ENCODE measurements around the gene MGAT4B. TPM values are rescaled to one million over a fixed set of nuclear protein-coding genes. Genes with fewer than 3 reads are reported as not detected.
"Not testable (repeated sequence)": the region's sequence is repeated elsewhere in the genome, so short reads cannot be mapped to it uniquely, and the experiment has no call there.

MGAT4B gene
- total RNA-seq, 2 donors from 2014 or later: 82.7 to 142 TPM

DNA sequence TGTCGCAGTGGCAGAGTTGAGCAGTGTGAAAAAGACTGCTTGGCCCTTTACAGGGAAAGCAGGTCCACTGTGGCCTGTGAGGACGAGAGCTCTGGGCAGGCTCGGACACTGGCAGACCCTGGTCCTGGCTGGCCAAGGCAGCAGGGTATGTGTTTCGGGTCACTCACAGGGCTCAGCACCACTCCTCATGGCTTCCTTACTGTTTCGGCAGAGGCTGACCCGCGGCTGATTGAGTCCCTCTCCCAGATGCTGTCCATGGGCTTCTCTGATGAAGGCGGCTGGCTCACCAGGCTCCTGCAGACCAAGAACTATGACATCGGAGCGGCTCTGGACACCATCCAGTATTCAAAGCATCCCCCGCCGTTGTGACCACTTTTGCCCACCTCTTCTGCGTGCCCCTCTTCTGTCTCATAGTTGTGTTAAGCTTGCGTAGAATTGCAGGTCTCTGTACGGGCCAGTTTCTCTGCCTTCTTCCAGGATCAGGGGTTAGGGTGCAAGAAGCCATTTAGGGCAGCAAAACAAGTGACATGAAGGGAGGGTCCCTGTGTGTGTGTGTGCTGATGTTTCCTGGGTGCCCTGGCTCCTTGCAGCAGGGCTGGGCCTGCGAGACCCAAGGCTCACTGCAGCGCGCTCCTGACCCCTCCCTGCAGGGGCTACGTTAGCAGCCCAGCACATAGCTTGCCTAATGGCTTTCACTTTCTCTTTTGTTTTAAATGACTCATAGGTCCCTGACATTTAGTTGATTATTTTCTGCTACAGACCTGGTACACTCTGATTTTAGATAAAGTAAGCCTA, 29.8 kb upstream of the MGAT4B start:
- Histone ChIP-seq H3K27ac (no peak overlapping the region), H3K36me3 (peaks cover 21 to 37% of the 10 kb centered on the region in 2 donors), H3K4me3 (no peak overlapping the region), H3K9me3 (no peaks in the 10 kb centered on the region), H3K27me3 (replicated peaks; ENCODE audit: insufficient read depth) (no peaks in the 10 kb centered on the region), H3K4me1 (replicated peaks) (no peaks in the 10 kb centered on the region)
- DNase-seq (ENCODE audit: low spot score): no peak
- intact Hi-C loops (cut with DNase I): no loop called here
- WGBS: 84% methylated on average over 19 of the region's 19 CpGs
- TF ChIP-seq POLR2AphosphoS5 (IDR thresholded peaks at IDR 0.05) (no peak), POLR2A (IDR thresholded peaks at IDR 0.05) (no peak)
- TF ChIP-seq, protein P1, sequence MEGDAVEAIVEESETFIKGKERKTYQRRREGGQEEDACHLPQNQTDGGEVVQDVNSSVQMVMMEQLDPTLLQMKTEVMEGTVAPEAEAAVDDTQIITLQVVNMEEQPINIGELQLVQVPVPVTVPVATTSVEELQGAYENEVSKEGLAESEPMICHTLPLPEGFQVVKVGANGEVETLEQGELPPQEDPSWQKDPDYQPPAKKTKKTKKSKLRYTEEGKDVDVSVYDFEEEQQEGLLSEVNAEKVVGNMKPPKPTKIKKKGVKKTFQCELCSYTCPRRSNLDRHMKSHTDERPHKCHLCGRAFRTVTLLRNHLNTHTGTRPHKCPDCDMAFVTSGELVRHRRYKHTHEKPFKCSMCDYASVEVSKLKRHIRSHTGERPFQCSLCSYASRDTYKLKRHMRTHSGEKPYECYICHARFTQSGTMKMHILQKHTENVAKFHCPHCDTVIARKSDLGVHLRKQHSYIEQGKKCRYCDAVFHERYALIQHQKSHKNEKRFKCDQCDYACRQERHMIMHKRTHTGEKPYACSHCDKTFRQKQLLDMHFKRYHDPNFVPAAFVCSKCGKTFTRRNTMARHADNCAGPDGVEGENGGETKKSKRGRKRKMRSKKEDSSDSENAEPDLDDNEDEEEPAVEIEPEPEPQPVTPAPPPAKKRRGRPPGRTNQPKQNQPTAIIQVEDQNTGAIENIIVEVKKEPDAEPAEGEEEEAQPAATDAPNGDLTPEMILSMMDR (IDR thresholded peaks at IDR 0.05): no peak

DNA sequence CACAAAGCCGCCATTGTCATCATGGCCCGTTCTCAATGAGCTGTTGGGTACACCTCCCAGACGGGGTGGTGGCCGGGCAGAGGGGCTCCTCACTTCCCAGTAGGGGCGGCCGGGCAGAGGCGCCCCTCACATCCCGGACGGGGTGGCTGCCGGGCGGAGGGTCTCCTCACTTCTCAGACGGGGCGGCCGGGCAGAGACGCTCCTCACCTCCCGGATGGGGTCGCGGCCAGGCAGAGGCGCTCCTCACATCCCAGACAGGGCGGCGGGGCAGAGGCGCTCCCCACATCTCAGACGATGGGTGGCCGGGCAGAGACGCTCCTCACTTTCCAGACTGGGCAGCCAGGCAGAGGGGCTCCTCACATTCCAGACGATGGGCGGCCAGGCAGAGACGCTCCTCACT, 28.2 kb upstream of the MGAT4B start:
- 96% methylated on average over 24 of the region's 28 CpGs for WGBS

DNA sequence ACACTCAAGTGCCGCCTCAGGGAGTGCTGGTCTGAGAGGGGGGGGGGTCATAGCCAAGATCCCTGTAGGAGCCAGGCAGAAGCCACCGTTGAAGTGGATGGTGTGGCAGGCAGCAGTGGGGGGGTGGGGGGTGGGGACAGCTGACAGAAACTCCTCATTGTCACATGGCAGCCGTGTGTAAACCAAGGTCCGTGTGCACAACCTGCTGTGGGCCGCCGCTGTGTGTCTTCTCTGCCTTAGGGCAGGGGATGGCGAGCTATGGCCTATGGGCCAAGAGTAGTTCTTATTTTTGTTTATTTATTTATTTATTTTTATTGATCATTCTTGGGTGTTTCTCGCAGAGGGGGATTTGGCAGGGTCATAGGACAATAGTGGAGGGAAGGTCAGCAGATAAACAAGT, 27.5 kb upstream of the MGAT4B start:
- Histone ChIP-seq H3K36me3 (peaks cover 18 to 44% of the 10 kb centered on the region in 2 donors), H3K27me3 (replicated peaks; ENCODE audit: insufficient read depth) (no peaks in the 10 kb centered on the region), H3K27ac (no peak overlapping the region), H3K9me3 (no peaks in the 10 kb centered on the region), H3K4me1 (replicated peaks) (no peaks in the 10 kb centered on the region), H3K4me3 (no peak overlapping the region)
- no peak for DNase-seq (ENCODE audit: low spot score)
- no peak for TF ChIP-seq POLR2AphosphoS5 (IDR thresholded peaks at IDR 0.05)
- TF ChIP-seq POLR2A (IDR thresholded peaks at IDR 0.05): no peak
- TF ChIP-seq, protein P1 (IDR thresholded peaks at IDR 0.05): no peak
- 80% methylated on average over 8 of the region's 8 CpGs for WGBS
- intact Hi-C loops (cut with DNase I): no loop called here

More for the DNA sequence above, 28.2 kb upstream of the MGAT4B start:
- H3K9me3 ChIP-seq; DNase-seq (ENCODE audit: low spot score); H3K4me3 ChIP-seq; intact Hi-C loops (cut with DNase I); H3K4me1 ChIP-seq (replicated peaks); H3K27ac ChIP-seq; H3K27me3 ChIP-seq (replicated peaks; ENCODE audit: insufficient read depth): not testable (repeated sequence)
- H3K36me3 ChIP-seq: peaks cover 18 to 44% of the 10 kb centered on the region in 2 donors

DNA sequence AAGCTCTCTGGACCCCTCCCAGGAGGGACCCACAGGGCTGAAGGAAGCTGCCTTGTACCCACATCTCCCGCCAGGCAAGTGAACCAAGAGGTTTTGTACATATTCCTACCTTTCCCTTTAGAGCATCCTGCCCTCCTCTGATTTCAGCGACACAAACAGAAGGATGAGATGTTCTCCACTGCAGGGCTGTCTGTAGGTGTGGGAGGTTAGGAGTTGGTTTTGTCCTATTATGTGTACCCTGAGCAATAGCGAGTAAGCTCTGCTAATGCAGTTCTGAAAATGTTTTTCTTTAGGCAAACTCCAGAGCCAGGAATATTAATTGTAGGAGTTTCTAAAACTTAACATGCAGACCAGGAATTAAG, 27.0 kb upstream of the MGAT4B start:
- Histone ChIP-seq H3K36me3 (peaks cover 18 to 44% of the 10 kb centered on the region in 2 donors), H3K4me3 (no peak overlapping the region), H3K27me3 (replicated peaks; ENCODE audit: insufficient read depth) (no peaks in the 10 kb centered on the region), H3K27ac (no peak overlapping the region), H3K9me3 (no peaks in the 10 kb centered on the region), H3K4me1 (replicated peaks) (no peaks in the 10 kb centered on the region)
- WGBS: 92% methylated on average over 3 of the region's 3 CpGs
- intact Hi-C loops (cut with DNase I): no loop called here
- DNase-seq (ENCODE audit: low spot score): no peak
- TF ChIP-seq POLR2A (IDR thresholded peaks at IDR 0.05) (no peak), POLR2AphosphoS5 (IDR thresholded peaks at IDR 0.05) (no peak)
- TF ChIP-seq, protein P1 (IDR thresholded peaks at IDR 0.05): no peak

DNA sequence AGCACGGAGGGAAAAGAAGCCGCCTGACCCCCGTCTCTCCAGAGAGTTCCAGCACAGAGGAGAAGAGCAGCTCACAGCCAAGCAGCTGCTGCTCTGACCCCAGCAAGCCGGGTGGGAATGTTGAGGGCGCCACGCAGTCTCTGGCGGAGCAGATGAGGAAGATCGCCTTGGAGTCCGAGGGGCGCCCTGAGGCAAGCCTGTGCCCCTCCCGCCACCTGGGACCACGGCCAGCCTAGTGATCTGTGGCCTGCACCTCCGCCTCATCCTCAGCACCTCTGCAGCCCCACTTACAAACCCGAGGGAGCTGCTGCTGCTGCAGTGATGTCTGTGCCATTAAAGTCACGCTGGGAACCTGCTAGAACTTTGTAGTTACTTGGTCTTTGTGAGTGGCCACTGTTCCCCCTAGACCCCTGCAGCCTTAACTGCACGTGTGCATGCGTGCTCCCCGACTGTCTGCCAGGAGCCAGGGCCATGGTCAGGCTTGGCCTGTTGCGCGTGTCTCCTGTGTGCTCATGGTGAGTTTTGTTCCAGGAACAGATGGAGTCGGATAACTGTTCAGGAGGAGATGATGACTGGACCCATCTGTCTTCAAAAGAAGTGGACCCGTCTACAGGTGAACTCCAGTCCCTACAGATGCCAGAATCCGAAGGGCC, 26.5 kb upstream of the MGAT4B start:
- peaks cover 18 to 44% of the 10 kb centered on the region in 2 donors for H3K36me3 ChIP-seq
- DNase-seq (ENCODE audit: low spot score): no peak
- WGBS: 82% methylated on average over 22 of the region's 23 CpGs
- no peak overlapping the region for H3K27ac ChIP-seq
- no peak overlapping the region for H3K4me3 ChIP-seq
- H3K4me1 ChIP-seq (replicated peaks): no peaks in the 10 kb centered on the region
- H3K9me3 ChIP-seq: no peaks in the 10 kb centered on the region
- TF ChIP-seq POLR2A (IDR thresholded peaks at IDR 0.05) (no peak), POLR2AphosphoS5 (IDR thresholded peaks at IDR 0.05) (no peak)
- TF ChIP-seq, protein P1 (IDR thresholded peaks at IDR 0.05): no peak
- no peaks in the 10 kb centered on the region for H3K27me3 ChIP-seq (replicated peaks; ENCODE audit: insufficient read depth)
- intact Hi-C loops (cut with DNase I): no loop called here
